ENCODE data around the gene FAM193A.
"Not testable (repeated sequence)": the region's sequence is repeated elsewhere in the genome, so short reads cannot be mapped to it uniquely, and the experiment has no call there.

FAM193A gene

GRCh38 chr4:2545321-2546013 is 9.0 kb downstream of the FAM193A start:
- no peak for TF ChIP-seq CTCF (IDR thresholded peaks at IDR 0.05; ENCODE audit: control insufficient read depth, insufficient read depth, low read depth, low read length, missing control alignments)
- no peak overlapping the region for H3K4me3 ChIP-seq (ENCODE audit: control insufficient read depth, low read depth, low read length)
- DNase-seq (ENCODE audit: low read depth), result no peak

GRCh38 chr4:2546286-2546823 is 9.9 kb downstream of the FAM193A start:
- no peak for TF ChIP-seq CTCF (IDR thresholded peaks at IDR 0.05; ENCODE audit: control insufficient read depth, insufficient read depth, low read depth, low read length, missing control alignments)
- H3K4me3 ChIP-seq (ENCODE audit: control insufficient read depth, low read depth, low read length), result no peak overlapping the region
- no peak for DNase-seq (ENCODE audit: low read depth)

- not testable (repeated sequence) for DNase-seq (ENCODE audit: low read depth)
These were observed 10.7 kb downstream of the FAM193A start for GRCh38 chr4:2546961-2547691.

GRCh38 chr4:2551118-2551517 is 14.7 kb downstream of the FAM193A start:
- H3K4me3 ChIP-seq (ENCODE audit: control insufficient read depth, low read depth, low read length), result no peak overlapping the region
- TF ChIP-seq CTCF (IDR thresholded peaks at IDR 0.05; ENCODE audit: control insufficient read depth, insufficient read depth, low read depth, low read length, missing control alignments), result no peak
- DNase-seq (ENCODE audit: low read depth), result no peak

More at GRCh38 chr4:2546961-2547691, 10.7 kb downstream of the FAM193A start:
- H3K4me3 ChIP-seq (ENCODE audit: control insufficient read depth, low read depth, low read length), result not testable (repeated sequence)

GRCh38 chr4:2552806-2553205 is 16.4 kb downstream of the FAM193A start:
- H3K4me3 ChIP-seq (ENCODE audit: control insufficient read depth, low read depth, low read length), result no peak overlapping the region
- DNase-seq (ENCODE audit: low read depth), result no peak
- TF ChIP-seq CTCF (IDR thresholded peaks at IDR 0.05; ENCODE audit: control insufficient read depth, insufficient read depth, low read depth, low read length, missing control alignments), result no peak

- H3K4me3 ChIP-seq (ENCODE audit: control insufficient read depth, low read depth, low read length), result no peak overlapping the region
- no peak for DNase-seq (ENCODE audit: low read depth)
- no peak for TF ChIP-seq CTCF (IDR thresholded peaks at IDR 0.05; ENCODE audit: control insufficient read depth, insufficient read depth, low read depth, low read length, missing control alignments)
These were observed 21.9 kb downstream of the FAM193A start for GRCh38 chr4:2558301-2558700.

- DNase-seq (ENCODE audit: low read depth), result no peak
- no peak for TF ChIP-seq CTCF (IDR thresholded peaks at IDR 0.05; ENCODE audit: control insufficient read depth, insufficient read depth, low read depth, low read length, missing control alignments)
- no peak overlapping the region for H3K4me3 ChIP-seq (ENCODE audit: control insufficient read depth, low read depth, low read length)
These were observed 23.7 kb downstream of the FAM193A start for GRCh38 chr4:2560167-2560566.

Data from AG09309 (cell line).